ENCODE data around the gene WDR5B.
A peak's percentile ranks its signal among the peaks of the same experiment; 100 is the strongest.

The WDR5B gene

DNA sequence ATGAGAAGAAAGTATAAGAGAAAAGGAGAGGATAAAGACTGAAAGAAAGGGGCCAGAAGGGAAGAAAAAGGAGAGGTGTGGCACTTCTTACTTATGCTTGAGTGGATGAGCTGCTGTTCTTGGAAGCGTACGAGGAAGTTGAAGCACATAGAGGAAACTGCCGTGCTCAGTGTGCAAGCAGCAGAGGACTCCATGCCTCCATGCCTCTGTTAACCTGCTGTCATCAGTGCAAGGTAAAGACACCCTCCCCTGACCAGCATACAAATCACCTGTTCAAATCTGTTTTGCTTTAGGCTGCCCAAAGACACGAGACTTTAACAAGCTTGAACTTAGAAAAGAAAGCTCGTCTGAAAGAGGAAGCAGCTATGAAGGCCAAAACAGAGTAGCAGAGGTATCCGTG, 6.4 kb downstream of the WDR5B start:
- DNase-seq (ENCODE audit: low read depth in 2 of 3, low spot score in 1 of 3): no peak

DNA sequence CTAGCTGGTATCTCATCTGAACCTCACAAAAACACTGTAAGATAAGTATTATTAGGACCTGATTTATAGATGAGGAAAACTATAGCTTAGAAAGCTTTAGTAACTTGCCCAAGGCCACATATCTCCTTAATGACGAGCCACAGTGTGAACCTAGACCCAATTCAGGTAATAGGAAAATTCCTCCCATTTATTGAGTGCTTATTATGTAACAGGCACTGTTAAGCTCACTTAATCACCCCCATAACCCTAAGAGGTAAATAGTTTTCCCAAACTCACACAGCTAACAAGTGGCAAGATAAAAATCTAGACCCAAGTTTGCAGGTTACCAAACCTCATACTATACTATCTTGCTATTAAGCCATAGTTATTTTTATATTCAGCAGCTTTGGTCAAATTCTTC, 7.9 kb downstream of the WDR5B start:
- DNase-seq (ENCODE audit: low read depth in 2 of 3, low spot score in 1 of 3): no peak

DNA sequence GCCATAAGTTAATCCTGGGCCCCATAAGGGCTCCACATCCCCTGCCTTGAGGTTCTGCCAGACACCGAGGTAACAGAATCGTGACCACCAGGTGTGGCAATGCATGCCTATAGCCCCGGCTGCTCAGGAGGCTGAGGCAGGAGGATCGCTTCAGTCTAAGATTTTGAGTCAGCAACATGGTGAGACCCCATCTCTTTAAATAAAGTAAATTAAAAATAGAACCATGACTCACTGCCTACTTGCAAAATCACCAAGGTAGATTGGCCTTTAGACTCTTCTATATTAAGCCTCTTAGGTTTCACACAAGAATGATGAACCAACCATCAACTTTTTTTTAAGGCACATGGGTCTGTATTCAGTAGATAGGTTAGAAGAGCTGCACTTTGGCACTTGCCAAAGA, 9.7 kb downstream of the WDR5B start:
- no peak for DNase-seq (ENCODE audit: low read depth in 2 of 3, low spot score in 1 of 3)

DNA sequence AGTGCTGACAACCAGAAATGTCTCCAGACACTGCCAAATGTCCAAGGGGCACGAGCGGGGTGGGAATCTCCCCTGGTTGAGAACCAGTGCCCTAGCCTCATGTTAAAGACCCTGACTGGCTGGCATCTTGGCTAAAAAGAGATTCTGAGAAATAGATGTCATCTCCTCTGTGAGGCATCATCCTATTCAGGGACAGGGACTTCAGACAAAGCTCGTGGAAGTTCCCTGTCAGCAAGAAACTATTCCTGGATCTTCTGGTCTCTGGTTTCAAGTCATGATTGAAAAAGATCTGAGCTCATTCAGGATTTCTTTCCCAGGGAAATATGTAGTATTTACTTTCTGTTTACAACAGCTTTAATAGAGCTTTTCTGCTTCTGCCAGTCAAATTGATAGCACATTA, 10.8 kb downstream of the WDR5B start:
- DNase-seq (ENCODE audit: low read depth in 2 of 3, low spot score in 1 of 3): no peak

DNA sequence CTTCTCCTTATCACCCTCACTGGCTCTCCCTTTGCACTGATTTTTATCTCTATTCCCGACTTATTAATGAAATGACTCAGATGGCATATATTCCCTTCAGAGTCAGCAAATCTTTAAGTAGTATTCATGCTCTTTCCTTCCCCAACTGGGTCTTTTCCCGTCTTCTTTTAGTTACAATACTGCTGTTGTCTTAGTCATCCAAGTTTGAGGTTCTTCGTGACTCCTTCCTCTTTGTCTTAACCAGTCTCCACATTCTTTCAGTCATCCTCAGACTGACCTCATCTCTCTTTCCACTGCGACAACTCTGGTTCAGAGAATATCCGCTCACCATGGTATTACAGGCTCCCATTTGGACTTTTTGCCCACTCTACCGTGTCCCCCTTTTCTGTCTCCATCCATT, 12.4 kb downstream of the WDR5B start:
- no peak for DNase-seq (ENCODE audit: low read depth in 2 of 3, low spot score in 1 of 3)

DNA sequence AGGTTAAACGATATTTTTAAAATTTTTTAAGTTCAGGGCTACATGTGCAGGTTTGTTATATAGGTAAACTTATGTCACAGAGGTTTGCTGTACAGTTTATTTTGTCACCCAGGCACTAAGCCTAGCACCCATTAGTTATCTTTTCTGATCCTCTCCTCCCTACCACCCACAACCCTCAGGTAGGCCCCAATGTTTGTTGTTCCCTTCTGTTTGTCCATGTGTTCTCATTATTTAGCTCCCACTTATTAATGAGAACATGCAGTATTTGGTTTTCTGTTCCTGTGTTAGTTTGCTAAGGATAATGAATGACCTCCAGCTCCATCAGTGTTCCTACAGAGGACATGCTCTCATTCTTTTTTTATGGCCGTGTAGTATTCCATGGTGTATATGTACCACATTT, 16.9 kb downstream of the WDR5B start:
- DNase-seq (ENCODE audit: low read depth in 2 of 3, low spot score in 1 of 3): no peak

DNA sequence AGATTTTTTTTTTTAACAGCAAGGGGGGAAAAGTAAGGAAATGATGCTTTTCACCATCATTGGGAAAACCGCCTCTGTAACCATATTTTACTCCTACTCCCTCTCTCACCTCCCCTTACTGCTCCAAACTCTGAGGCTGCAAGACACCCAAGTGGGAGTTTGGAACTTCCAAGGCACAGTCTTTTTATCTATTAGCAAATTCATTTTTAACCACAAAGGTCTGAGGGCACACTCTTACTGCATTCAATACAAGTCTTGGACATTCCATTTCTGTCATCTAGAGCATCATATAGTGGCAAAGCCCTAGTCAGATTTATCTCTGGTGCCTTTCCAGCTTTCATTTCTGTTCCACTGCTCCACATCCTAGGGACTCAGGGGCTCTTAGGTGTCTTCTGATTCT, 18.7 kb downstream of the WDR5B start:
- DNase-seq (ENCODE audit: low read depth in 2 of 3, low spot score in 1 of 3): no peak

DNA sequence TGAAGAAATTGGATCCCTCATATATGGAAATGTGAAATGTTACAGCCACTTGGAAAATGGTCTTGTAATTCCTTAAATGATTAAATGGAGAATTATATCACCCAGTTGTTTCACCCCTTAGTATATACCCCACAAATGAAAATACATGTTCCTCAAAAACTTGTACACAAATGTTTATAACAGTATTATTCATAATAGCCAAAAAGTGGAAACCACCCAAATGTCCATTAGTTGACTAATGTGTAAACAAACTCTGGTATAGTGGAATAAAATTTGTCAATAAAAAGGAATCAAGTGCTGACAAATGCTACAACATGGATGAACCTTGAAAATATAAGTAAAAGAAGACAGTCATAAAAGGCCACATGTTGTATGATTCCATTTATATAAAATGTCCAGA, 19.4 kb downstream of the WDR5B start:
- DNase-seq (ENCODE audit: low read depth in 2 of 3, low spot score in 1 of 3): no peak

DNA sequence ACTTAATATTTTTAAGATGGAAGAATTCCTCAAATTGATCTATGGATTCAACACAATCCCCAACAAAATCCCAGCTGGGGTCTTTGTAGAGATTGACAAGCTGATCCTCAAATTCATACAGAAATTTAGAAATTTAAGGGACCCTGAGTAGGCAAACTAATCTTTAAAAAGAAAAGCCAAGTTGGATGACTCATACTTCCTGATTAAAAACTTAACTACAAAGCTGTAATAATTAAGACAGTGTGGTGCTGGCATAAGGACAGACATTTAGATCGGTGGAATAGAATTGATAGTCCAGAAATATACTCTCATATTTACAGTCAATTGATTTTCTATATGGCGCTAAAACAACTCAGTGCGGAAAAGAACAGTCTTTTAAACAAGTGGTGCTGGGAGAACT, 20.3 kb downstream of the WDR5B start:
- DNase-seq (ENCODE audit: low read depth in 2 of 3, low spot score in 1 of 3): no peak

DNA sequence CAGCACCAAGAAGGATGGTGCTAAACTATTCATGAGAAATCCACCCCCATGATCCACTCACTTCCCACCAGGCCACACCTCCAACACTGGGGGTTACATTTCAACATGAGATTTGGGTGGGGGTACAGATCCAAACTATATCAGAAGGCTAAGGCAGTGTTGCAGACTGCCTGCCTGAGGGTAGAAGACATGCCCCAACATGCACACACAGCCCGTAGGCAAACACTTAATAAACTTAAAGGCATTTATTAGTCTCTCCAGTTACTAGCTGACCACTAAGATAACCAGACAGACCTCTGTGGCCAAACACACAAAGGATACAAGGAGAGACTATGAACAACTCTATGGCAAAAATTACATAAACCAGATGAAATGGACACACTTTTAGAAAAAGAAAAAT, 21.7 kb downstream of the WDR5B start:
- DNase-seq (ENCODE audit: low read depth in 2 of 3, low spot score in 1 of 3): no peak

DNA sequence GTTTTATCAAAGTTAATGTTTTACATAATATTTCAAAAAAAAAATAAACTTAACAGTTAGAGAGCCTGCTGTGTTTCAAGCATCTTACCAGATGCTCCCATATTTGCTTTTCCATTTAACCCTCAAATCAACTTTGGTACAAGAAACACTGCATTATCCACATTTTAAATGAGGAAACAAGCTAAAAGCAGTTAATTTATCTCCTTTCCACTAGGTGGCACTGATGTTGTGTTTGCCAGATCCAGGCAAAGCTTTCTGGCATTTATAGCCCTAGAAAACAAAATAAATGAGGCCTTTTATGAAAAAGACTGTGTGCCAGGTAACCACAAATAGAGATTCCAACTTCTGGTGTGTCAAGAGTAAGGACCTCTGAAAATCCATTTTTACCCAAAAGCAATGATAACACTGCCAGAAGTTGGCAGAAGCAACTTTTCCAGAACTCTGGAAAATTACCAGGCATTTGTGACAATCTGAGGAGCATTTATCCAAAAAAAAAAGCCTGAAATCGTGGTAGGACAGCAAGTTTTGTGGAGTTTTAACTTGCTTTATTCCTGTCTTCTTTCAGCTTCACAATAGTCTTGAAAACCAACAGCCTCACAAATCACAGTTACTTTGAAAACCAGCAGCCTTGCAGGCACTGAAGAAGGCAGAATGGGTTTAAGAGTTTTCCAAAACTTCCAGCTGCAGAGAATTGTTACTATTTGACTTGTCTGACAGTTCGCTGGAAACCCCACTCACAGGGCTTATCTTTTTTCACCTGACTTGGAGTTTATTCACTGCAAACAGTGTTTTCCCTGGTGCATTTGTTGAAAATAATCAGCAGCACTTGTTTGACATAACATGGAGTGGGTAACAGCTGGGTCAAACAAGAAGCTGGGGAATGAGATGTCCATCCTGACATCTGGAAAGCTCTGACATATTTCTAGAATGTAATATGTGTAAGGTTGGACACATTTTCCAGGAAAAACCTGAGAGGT, 22.7 kb downstream of the WDR5B start:
- DNase-seq (ENCODE audit: low read depth in 2 of 3, low spot score in 1 of 3): no peak

DNA sequence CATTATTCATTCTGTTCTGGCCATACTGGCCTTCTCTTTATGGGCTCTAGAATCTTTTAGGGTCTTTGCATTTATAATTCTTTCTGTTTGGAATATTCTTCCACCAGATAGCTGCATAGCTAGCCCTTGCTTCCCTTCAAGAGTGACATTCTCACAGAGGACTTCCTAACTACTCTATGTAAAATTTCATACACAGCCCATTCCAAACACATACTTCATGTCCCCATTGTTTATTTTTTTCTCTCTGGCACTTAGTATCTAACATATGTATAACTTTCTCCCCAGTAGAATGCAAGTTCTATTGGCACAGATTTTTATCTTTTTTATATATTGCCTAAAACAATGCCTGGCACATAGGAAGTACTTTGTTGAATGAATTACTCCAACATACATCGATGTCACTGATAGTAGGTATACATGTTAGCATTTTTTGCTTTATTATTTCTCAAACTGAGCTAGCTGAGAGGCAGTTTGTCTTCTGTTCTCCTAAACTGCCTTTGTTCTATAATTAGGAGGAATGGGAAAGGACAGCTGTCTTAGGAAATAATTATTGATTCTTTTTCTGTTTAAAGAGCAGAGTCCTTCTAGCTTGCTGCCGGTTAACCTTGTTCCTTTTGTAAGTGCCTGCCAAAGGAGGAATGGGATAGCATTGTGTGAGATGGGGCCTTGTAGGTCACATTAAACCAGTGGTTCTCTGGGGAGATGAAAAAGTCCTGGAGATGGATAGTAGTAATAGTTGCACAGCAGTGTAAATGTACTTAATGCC, 24.0 kb downstream of the WDR5B start:
- DNase-seq (ENCODE audit: low read depth in 2 of 3, low spot score in 1 of 3): no peak

DNA sequence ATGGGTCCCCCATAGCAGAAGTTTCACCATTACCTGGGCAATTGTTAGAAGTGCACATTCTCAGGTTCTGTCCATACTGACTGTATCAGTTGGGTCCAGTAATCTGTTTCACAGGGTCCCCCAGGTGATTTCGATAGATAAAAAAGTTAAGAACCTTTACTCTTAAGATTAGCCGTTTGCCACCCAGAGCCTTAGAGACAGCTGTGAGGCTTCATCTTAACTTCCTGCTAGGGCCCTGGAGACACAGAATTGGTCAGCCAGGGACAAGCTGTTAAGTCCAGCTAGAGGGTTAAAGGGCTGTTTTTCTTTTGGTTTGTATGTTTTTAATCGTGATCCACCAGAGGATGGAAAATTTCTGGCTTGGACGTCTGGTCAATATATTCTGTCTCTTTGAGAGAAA, 25.2 kb downstream of the WDR5B start:
- no peak for DNase-seq (ENCODE audit: low read depth in 2 of 3, low spot score in 1 of 3)

DNA sequence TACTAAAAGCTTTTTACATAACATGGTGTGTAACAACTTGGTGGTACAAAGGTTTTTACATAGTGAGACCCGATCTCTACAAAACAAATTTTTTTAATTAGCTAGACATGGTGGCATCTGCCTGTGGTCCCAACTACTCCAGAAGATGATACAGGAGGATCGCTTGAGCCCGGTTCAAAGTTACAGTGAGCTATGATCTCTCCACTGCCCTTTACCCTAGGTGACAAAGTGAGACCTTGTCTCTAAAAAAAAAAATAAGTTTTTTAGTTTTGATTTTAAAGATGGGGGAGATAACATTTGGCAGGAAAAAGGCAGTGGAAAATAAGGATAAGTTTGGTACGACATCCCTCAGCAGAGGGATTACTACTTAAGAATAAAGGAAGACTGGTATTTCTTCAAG, 26.0 kb downstream of the WDR5B start:
- DNase-seq (ENCODE audit: low read depth in 2 of 3, low spot score in 1 of 3): no peak

DNA sequence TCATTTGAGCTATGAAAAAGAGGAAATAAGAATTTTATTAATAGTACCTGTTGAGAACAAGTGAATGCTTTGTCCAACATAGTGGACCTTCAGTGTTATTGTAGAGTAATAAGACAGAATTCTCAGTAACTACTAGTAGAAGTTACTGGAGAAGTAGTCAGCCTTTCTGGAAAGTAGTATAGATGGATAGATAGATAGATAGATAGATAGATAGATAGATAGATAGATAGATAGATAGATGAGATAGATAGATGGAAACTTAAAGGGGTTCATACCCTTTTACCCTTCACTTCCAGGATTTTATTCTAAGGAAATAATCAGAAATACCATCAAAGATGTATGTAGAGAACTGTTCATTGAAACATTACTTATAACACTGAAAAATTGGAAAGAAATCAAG, 26.7 kb downstream of the WDR5B start:
- DNase-seq (ENCODE audit: low read depth in 2 of 3, low spot score in 1 of 3): no peak

DNA sequence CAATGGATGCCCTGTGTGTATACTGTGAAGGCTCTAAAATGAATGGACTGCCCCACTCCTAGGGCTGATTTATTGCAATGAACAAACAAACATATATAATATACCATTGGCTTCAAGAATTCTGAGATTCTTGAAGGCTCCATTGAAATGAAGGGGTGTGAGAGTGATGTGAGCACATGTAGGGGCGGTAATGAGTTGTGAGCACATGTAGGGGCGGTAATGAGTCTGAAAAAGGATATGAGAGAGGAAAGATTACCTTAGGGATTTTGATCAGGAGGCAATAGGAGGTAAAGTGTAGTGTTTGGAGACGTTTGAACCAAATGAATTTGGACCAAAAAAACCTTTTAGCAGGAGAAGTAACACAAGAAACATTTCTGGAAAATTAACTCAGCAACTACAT, 28.2 kb downstream of the WDR5B start:
- DNase-seq (ENCODE audit: low read depth in 2 of 3, low spot score in 1 of 3): no peak

DNA sequence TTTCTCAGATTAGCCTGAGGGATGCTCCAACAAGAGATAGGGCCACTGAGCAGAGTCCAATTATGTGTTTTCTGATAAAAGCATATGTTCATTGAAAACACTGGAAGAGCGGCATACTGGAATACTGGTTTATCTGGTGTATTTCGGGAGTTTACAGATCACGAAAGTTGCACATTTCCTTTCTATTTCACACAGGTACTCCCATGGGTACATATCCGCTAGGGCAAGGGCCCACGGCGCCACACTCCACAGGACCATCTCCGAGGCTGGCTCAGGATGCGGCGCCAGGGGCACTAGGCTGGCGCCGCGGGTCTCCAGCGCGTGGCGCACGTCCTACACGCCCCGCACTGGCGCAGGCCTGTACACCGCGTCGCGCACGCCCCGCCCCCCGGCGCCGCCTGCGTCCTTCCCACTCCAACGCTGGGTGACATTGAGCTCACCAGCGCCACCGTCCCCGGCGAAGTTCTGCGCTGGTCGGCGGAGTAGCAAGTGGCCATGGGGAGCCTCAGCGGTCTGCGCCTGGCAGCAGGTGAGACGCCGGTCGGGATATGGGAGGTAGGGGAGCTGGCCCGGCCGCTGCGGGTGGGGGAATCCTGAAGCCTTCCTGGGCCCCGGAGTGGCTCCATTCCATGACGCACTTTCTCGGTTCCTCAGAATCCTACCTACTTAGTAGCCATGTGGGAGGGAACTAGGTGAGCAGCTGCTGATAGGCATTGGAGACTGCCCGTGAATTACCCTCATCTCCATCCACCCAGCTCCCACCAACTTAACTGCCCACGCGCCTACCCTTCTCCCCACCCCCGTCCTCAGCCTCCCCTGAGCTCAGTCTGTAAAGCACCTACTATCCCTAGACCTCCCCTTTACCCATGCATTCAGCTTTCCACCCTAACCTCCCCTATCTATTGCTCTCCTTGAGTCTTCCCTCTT, 31.8 kb downstream of the WDR5B start, which contains the start of gene FAM162A:
FAM162A (plus strand) TSS at position 412 of the 927 bp plus-strand sequence; CDS start at position 496, 84 bp downstream.
- peak; percentile 88 to 94 (median 88) for DNase-seq (ENCODE audit: low read depth in 2 of 3, low spot score in 1 of 3)

DNA sequence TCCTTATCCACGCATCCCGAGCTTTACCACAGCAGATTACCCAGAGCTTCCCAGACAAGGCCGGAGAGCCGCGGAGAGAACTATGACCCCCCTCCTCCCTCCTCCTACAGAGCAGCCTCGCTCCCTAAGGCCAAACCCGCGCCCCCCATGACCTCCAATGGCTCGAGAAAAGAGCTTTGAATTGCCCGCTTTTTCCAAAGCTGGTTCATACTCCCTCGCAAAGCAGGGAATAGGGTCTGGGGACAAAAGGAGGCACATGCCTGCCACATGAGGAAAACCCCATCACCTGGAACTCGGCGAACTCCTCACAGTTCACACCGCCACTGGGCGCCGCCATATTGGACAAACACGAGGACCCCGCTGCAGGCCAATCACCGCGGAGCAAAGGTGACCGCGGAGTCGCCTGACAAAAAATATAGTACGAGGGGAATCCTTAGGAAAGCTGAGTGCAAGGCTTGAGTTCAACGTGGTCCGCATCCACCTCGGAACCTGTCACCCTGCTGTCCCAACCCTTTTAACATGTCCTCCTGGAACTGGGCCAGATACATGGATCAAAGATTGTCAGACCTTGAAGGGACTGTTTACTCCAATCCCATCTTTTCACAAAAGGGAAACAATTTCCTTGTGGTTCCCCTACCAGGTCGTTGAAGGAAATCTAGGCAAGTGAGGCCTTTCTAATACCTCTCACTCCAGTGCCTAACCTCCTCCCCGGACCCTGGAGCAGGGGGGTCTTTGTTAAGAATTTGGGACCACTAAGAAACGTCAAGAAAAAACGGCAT, 32.8 kb downstream of the WDR5B start, which contains the start of gene MIX23:
MIX23 (minus strand) TSS at position 344 of the 779 bp plus-strand sequence; CDS start at position 337, 7 bp downstream.
- DNase-seq (ENCODE audit: low read depth in 2 of 3, low spot score in 1 of 3): peak; percentile 84 to 85 (median 84)

DNA sequence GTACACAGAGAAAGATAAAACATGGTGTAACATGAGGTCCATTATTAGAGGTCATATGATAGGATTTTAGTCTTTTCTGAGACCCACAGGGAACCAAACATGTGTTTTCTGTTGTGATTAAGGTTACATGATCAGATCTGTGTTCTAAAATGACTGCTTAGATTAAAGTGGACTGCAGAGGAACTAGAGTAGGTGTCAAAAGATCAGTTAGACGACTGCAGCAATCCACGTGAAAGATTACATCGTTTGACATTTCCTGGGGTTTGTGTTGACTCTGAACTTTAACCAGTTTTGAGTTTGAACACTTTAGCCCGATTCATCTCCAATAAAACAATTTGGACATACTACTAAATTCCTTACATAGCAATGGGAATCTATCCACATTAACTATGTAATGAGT, 37.9 kb downstream of the WDR5B start:
- no peak for DNase-seq (ENCODE audit: low read depth in 2 of 3, low spot score in 1 of 3)

DNA sequence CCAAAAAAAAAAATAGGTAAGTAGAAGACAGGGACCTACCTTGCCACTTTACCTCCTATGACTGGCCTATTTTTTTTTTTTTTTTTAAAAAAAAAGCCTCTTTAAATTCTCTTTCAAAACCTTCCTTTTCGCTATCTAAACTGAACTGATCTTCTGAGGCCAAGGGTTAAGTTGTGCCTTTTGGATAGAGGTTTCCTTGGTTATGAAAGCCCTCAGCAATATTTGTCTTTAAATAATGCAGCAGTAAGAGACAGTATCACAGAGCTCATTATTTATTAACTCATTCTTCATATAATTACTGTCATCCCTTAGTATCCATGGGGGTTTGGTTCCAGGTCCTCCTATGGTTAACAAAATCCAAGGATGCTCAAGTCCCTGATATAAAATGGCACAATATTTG, 41.8 kb downstream of the WDR5B start:
- no peak for DNase-seq (ENCODE audit: low read depth in 2 of 3, low spot score in 1 of 3)

Measured in stimulated activated CD4-positive, alpha-beta T cell treated with anti-CD3 and anti-CD28 coated beads, Interleukin-12 subunit alpha, Interleukin-12 subunit beta, amount 100 ng/mL, for 48 hours (primary cell).